BJ (cell line): ENCODE results near the gene NPC1. TPM values are rescaled to one million over a fixed set of nuclear protein-coding genes. Genes with fewer than 3 reads are reported as not detected.

ENCODE experiments used
- CTCF ChIA-PET: fragments of 350-600 bp; formaldehyde crosslinking; extraction: SDS; loops from one replicate; lab custom pipeline; 2021; ENCODE audit warnings: antibody characterized with exemption, inconsistent platforms; lab: Yijun Ruan, JAX
- POLR2A ChIA-PET: fragments of 300-600 bp; sonication (Branson Sonifier 250); formaldehyde crosslinking; extraction: SDS; loops from one replicate; lab custom pipeline; 2021; ENCODE audit warnings: antibody characterized with exemption; lab: Charles Lee
- DNase-seq: peaks from one replicate; pipeline ENCODE4 v3.0.0-alpha.2; 2011; ENCODE audit warnings: low read depth
- H3K27me3 ChIP-seq: 2 replicates; pipeline ENCODE4 v1.6.0; 2011; ENCODE audit warnings: low read length; ENCODE audit not compliant: control insufficient read depth, insufficient read depth
- H3K36me3 ChIP-seq: 2 replicates; pipeline ENCODE4 v1.5.1; 2011; ENCODE audit warnings: low read length; ENCODE audit not compliant: control insufficient read depth, insufficient read depth
- H3K4me3 ChIP-seq: 2 replicates; pipeline ENCODE4 v1.5.1; 2011; ENCODE audit warnings: low read depth, mild to moderate bottlenecking, control low read depth, low read length
- CTCF ChIP-seq: IDR thresholded peaks from 2 replicates; pipeline ENCODE4 v1.5.1; 2011; ENCODE audit warnings: low read depth, mild to moderate bottlenecking, control low read depth, inconsistent platforms, low read length, moderate library complexity; ENCODE audit not compliant: insufficient read depth
- polyA plus RNA-seq: library from polyadenylated mRNA; depleted of rRNA; stranded (reverse); fragments of >200 nt; gene quantifications from 2 replicates; pipeline ENCODE4 v1.2.3, GENCODE V29; 2011

Gene NPC1
- polyA plus RNA-seq, 1 experiment = 54.5 TPM

- H3K36me3 ChIP-seq = no peaks in the 10 kb centered on the region
- ChIA-PET POLR2A (no interaction called here), CTCF (no interaction called here)
- no peak overlapping the region for H3K4me3 ChIP-seq
- TF ChIP-seq CTCF = no peak
- no peak for DNase-seq
- H3K27me3 ChIP-seq = no peaks in the 10 kb centered on the region
These were observed 9.9 kb upstream of the NPC1 start for GRCh38 chr18:23596183-23596582.

GRCh38 chr18:23595591-23595990 is 9.3 kb upstream of the NPC1 start:
- Histone ChIP-seq H3K4me3 (no peak overlapping the region), H3K36me3 (no peaks in the 10 kb centered on the region), H3K27me3 (no peaks in the 10 kb centered on the region)
- ChIA-PET POLR2A (no interaction called here), CTCF (no interaction called here)
- TF ChIP-seq CTCF = no peak
- DNase-seq = no peak

- POLR2A ChIA-PET = no interaction called here
These were observed 7.4 kb upstream of the NPC1 start for GRCh38 chr18:23593720-23594119.

GRCh38 chr18:23592911-23593310 is 6.6 kb upstream of the NPC1 start:
- no peak for DNase-seq
- Histone ChIP-seq H3K36me3 (no peaks in the 10 kb centered on the region), H3K4me3 (no peak overlapping the region), H3K27me3 (no peaks in the 10 kb centered on the region)
- ChIA-PET POLR2A (no interaction called here), CTCF (interaction anchor here (2.1 to 3.4 kb wide), 2 partner anchors 29 to 77 kb away, joined by 5 to 16 read pairs; no protein-coding TSS in a partner anchor)
- no peak for TF ChIP-seq CTCF

More at GRCh38 chr18:23593720-23594119, 7.4 kb upstream of the NPC1 start:
- CTCF ChIA-PET = interaction anchor here (1.2 kb wide), 1 partner anchor 109 kb away, joined by 6 read pairs; no protein-coding TSS in a partner anchor
- Histone ChIP-seq H3K36me3 (no peaks in the 10 kb centered on the region), H3K4me3 (no peak overlapping the region), H3K27me3 (no peaks in the 10 kb centered on the region)
- peak; percentile 86 for DNase-seq
- TF ChIP-seq CTCF = no peak

- TF ChIP-seq CTCF = no peak
- Histone ChIP-seq H3K27me3 (no peaks in the 10 kb centered on the region), H3K36me3 (no peaks in the 10 kb centered on the region), H3K4me3 (no peak overlapping the region)
- DNase-seq = no peak
- ChIA-PET CTCF (interaction anchor here (0.7 to 3.4 kb wide), 6 partner anchors 31 to 1026 kb away, joined by 3 to 16 read pairs (median 4); no protein-coding TSS in a partner anchor), POLR2A (no interaction called here)
These were observed 4.7 kb upstream of the NPC1 start for GRCh38 chr18:23591011-23591410.
